CD4-positive, alpha-beta T cell treated with Interleukin-2 at 100 ng/mL for 4 hours (primary cell): ENCODE measurements around the gene SULT1C4.
"Not testable (repeated sequence)": the region's sequence is repeated elsewhere in the genome, so short reads cannot be mapped to it uniquely, and the experiment has no call there.

Source experiments
- DNase-seq: peaks from one replicate; pipeline ENCODE4 v3.0.0-alpha.2; 2020; ENCODE audit warnings: low spot score

Gene SULT1C4

GRCh38 chr2:108413711-108414095 is 35.9 kb downstream of the SULT1C4 start:
- DNase-seq = no peak

- DNase-seq = no peak
Measured at GRCh38 chr2:108414256-108414876, 36.6 kb downstream of the SULT1C4 start.

GRCh38 chr2:108414945-108415344 is 37.2 kb downstream of the SULT1C4 start:
- DNase-seq = no peak

- DNase-seq = peak; percentile 7
Measured at GRCh38 chr2:108417254-108417653, 39.5 kb downstream of the SULT1C4 start.

GRCh38 chr2:108418416-108418815 is 40.7 kb downstream of the SULT1C4 start:
- no peak for DNase-seq

- DNase-seq = no peak
Measured at GRCh38 chr2:108423067-108423466, 45.3 kb downstream of the SULT1C4 start.

- DNase-seq = no peak
Measured at GRCh38 chr2:108423502-108424251, 45.9 kb downstream of the SULT1C4 start.

GRCh38 chr2:108428286-108429009 is 50.7 kb downstream of the SULT1C4 start:
- no peak for DNase-seq

- not testable (repeated sequence) for DNase-seq
Measured at GRCh38 chr2:108435578-108435977, 57.8 kb downstream of the SULT1C4 start.

- DNase-seq = no peak
Measured at GRCh38 chr2:108436976-108437375, 59.2 kb downstream of the SULT1C4 start.
